Suprapubic skin (tissue), 4 donors: Measurements from ENCODE around the gene CLDN4.
"Not testable (repeated sequence)": the region's sequence is repeated elsewhere in the genome, so short reads cannot be mapped to it uniquely, and the experiment has no call there.

Source experiments
- EP300 ChIP-seq: sonication (generic); formaldehyde crosslinking; IDR thresholded peaks from one replicate; pipeline ENCODE4 v1.6.1; 2017; ENCODE audit warnings: antibody characterized with exemption
- POLR2A ChIP-seq, 2 donors: fragments of 450-650 bp; IDR thresholded peaks; one replicate each; pipeline ENCODE4 v1.6.1; 2017; ENCODE audit warnings: antibody characterized with exemption in 2 of 2, mild to moderate bottlenecking in 2 of 2, moderate library complexity in 2 of 2
- POLR2AphosphoS5 ChIP-seq, 3 donors: sonication (generic); formaldehyde crosslinking; IDR thresholded peaks; one replicate each; pipeline ENCODE4 v1.6.1; 2017; ENCODE audit warnings: antibody characterized with exemption in 3 of 3
- TF ChIP-seq, protein P1 (sequence below), 2 donors: fragments of 200-600 bp in 1 of 2; fragments of 450-650 bp in 1 of 2; sonication (generic) in 1 of 2; IDR thresholded peaks; one replicate each; pipeline ENCODE4 v1.5.1; 2016 to 2019; ENCODE audit warnings: antibody characterized with exemption in 2 of 2, mild to moderate bottlenecking in 1 of 2, moderate library complexity in 1 of 2

DNA sequence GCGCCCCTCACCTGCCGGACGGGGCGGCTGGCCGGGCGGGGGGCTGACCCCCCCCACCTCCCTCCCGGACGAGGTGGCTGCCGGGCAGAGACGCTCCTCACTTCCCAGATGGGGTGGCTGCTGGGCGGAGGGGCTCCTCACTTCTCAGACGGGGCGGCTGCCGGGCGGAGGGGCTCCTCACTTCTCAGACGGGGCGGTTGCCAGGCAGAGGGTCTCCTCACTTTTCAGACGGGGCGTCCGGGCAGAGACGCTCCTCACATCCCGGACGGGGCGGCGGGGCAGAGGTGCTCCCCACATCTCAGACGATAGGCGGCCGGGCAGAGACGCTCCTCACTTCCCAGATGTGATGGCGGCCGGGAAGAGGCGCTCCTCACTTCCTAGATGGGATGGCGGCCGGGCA is 33.6 kb upstream of the CLDN4 start:
- TF ChIP-seq, protein P1, sequence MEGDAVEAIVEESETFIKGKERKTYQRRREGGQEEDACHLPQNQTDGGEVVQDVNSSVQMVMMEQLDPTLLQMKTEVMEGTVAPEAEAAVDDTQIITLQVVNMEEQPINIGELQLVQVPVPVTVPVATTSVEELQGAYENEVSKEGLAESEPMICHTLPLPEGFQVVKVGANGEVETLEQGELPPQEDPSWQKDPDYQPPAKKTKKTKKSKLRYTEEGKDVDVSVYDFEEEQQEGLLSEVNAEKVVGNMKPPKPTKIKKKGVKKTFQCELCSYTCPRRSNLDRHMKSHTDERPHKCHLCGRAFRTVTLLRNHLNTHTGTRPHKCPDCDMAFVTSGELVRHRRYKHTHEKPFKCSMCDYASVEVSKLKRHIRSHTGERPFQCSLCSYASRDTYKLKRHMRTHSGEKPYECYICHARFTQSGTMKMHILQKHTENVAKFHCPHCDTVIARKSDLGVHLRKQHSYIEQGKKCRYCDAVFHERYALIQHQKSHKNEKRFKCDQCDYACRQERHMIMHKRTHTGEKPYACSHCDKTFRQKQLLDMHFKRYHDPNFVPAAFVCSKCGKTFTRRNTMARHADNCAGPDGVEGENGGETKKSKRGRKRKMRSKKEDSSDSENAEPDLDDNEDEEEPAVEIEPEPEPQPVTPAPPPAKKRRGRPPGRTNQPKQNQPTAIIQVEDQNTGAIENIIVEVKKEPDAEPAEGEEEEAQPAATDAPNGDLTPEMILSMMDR (IDR thresholded peaks at IDR 0.05) = not testable (repeated sequence)
- TF ChIP-seq POLR2A (IDR thresholded peaks at IDR 0.05); EP300; POLR2AphosphoS5 (IDR thresholded peaks at IDR 0.05): not testable (repeated sequence)
